Measurements from ENCODE around the gene LOXL1. TPM values are rescaled to one million over a fixed set of nuclear protein-coding genes. Genes with fewer than 3 reads are reported as not detected.

The LOXL1 gene
- polyA plus RNA-seq, 1 experiment, result 114 TPM

- H3K27ac ChIP-seq (ENCODE audit: low read depth, low read length), result no peak overlapping the region
- CTCF ChIA-PET, result no interaction called here
- no peaks in the 10 kb centered on the region for H3K27me3 ChIP-seq (ENCODE audit: control insufficient read depth, insufficient read depth, low read length)
- DNase-seq (ENCODE audit: low read depth, low spot score), result no peak
- TF ChIP-seq, protein P1, sequence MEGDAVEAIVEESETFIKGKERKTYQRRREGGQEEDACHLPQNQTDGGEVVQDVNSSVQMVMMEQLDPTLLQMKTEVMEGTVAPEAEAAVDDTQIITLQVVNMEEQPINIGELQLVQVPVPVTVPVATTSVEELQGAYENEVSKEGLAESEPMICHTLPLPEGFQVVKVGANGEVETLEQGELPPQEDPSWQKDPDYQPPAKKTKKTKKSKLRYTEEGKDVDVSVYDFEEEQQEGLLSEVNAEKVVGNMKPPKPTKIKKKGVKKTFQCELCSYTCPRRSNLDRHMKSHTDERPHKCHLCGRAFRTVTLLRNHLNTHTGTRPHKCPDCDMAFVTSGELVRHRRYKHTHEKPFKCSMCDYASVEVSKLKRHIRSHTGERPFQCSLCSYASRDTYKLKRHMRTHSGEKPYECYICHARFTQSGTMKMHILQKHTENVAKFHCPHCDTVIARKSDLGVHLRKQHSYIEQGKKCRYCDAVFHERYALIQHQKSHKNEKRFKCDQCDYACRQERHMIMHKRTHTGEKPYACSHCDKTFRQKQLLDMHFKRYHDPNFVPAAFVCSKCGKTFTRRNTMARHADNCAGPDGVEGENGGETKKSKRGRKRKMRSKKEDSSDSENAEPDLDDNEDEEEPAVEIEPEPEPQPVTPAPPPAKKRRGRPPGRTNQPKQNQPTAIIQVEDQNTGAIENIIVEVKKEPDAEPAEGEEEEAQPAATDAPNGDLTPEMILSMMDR (IDR thresholded peaks at IDR 0.05; ENCODE audit: low read depth, low read length), result no peak
- no peaks in the 10 kb centered on the region for H3K9me3 ChIP-seq (ENCODE audit: control insufficient read depth, insufficient read depth, low read length)
- no peak overlapping the region for H3K4me3 ChIP-seq (ENCODE audit: low read depth, low read length)
- POLR2A ChIA-PET, result no interaction called here
These were observed 20.6 kb downstream of the LOXL1 start for GRCh38 chr15:73946795-73947370.

DNA sequence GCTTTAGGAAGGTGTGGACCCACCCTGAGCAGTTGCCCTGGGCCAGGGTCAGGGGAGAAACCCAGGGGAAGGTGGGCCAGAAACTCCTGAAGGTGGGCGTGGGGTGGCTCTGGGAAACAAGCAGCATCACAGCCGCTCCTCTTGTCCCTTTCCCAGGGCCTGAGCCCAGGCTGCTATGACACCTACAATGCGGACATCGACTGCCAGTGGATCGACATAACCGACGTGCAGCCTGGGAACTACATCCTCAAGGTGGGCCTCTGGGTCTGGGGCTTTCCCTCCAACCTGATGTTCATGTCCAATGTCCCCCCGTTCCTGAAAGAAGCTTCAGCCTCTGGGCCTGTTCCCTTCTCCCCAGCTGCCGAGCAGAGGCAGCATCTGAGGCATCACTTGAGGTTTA lies 21.4 kb downstream of the LOXL1 start:
- ChIA-PET CTCF (interaction anchor here (1.9 kb wide), 1 partner anchor 12 kb away, joined by 11 read pairs; no protein-coding TSS in a partner anchor), POLR2A (no interaction called here)
- TF ChIP-seq, protein P1 (IDR thresholded peaks at IDR 0.05; ENCODE audit: low read depth, low read length), result no peak
- Histone ChIP-seq H3K4me3 (ENCODE audit: low read depth, low read length) (no peak overlapping the region), H3K27ac (ENCODE audit: low read depth, low read length) (no peak overlapping the region), H3K9me3 (ENCODE audit: control insufficient read depth, insufficient read depth, low read length) (no peaks in the 10 kb centered on the region), H3K27me3 (ENCODE audit: control insufficient read depth, insufficient read depth, low read length) (no peaks in the 10 kb centered on the region)
- DNase-seq (ENCODE audit: low read depth, low spot score), result no peak

DNA sequence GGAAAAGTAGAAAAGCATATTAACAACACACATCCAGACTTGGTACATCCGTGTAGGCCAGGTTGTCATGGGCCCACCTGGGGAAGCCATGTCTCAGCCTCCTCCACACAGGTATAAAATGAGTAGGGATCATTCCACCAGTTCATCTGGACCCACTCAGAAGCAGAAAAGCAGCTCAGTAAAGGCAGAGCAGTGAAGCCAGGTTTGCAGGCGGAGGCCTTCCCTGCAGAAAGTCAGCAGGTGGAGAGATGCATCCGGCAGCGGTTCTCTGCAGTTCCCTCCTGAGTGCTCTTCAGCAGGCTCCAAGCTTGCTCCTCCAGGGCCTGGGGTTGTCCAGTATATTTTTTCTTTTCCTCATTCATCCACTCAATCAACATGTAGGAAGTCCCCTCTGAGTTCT lies 22.1 kb downstream of the LOXL1 start:
- no peaks in the 10 kb centered on the region for H3K9me3 ChIP-seq (ENCODE audit: control insufficient read depth, insufficient read depth, low read length)
- POLR2A ChIA-PET, result interaction anchor here (1.7 kb wide), 1 partner anchor 7 kb away, joined by 6 read pairs; no protein-coding TSS in a partner anchor
- H3K27me3 ChIP-seq (ENCODE audit: control insufficient read depth, insufficient read depth, low read length), result no peaks in the 10 kb centered on the region
- TF ChIP-seq, protein P1 (IDR thresholded peaks at IDR 0.05; ENCODE audit: low read depth, low read length), result no peak
- CTCF ChIA-PET, result interaction anchor here (0.8 to 3.7 kb wide), 5 partner anchors 9 to 74 kb away, joined by 3 to 26 read pairs (median 3); partner anchors contain the start of gene TBC1D21
- H3K4me3 ChIP-seq (ENCODE audit: low read depth, low read length), result no peak overlapping the region
- no peak overlapping the region for H3K27ac ChIP-seq (ENCODE audit: low read depth, low read length)
- DNase-seq (ENCODE audit: low read depth, low spot score), result no peak

DNA sequence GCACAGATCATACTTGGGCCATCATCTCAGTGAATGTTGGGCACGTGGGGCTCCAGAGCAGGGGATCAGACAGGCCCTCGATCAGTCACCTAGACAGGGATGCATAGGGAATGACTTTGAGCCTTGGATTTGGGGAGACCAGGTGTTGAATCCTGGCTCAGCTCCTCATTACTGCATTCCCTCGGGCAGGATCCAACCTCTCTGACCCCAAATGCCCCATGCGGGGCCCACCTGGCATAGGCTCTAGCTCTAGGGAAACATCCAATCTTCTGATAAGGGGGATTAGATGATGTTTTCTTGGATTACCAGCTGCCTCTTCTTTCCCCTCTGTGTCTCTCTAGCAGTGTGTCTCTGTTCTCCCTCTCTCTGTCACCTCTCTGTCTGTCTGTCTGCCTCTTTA lies 22.7 kb downstream of the LOXL1 start:
- CTCF ChIA-PET, result interaction anchor here (0.8 to 3.7 kb wide), 5 partner anchors 8 to 75 kb away, joined by 3 to 26 read pairs (median 3); partner anchors contain the start of gene TBC1D21

GRCh38 chr15:73949496-73949895 lies 23.2 kb downstream of the LOXL1 start:
- DNase-seq (ENCODE audit: low read depth, low spot score), result no peak
- no peaks in the 10 kb centered on the region for H3K9me3 ChIP-seq (ENCODE audit: control insufficient read depth, insufficient read depth, low read length)
- H3K4me3 ChIP-seq (ENCODE audit: low read depth, low read length), result no peak overlapping the region
- TF ChIP-seq, protein P1 (IDR thresholded peaks at IDR 0.05; ENCODE audit: low read depth, low read length), result no peak
- CTCF ChIA-PET, result interaction anchor here (0.6 to 3.7 kb wide), 8 partner anchors 10 to 241 kb away, joined by 3 to 26 read pairs (median 4); partner anchors contain the start of gene TBC1D21
- no peaks in the 10 kb centered on the region for H3K27me3 ChIP-seq (ENCODE audit: control insufficient read depth, insufficient read depth, low read length)
- H3K27ac ChIP-seq (ENCODE audit: low read depth, low read length), result no peak overlapping the region
- POLR2A ChIA-PET, result interaction anchor here (0.6 to 1.7 kb wide), 3 partner anchors 9 to 27 kb away, joined by 3 to 6 read pairs (median 6); no protein-coding TSS in a partner anchor

More for the DNA sequence above, 22.7 kb downstream of the LOXL1 start:
- H3K27me3 ChIP-seq (ENCODE audit: control insufficient read depth, insufficient read depth, low read length), result no peaks in the 10 kb centered on the region
- POLR2A ChIA-PET, result interaction anchor here (1.7 kb wide), 1 partner anchor 8 kb away, joined by 6 read pairs; no protein-coding TSS in a partner anchor
- no peak overlapping the region for H3K4me3 ChIP-seq (ENCODE audit: low read depth, low read length)
- H3K27ac ChIP-seq (ENCODE audit: low read depth, low read length), result no peak overlapping the region
- no peaks in the 10 kb centered on the region for H3K9me3 ChIP-seq (ENCODE audit: control insufficient read depth, insufficient read depth, low read length)
- no peak for DNase-seq (ENCODE audit: low read depth, low spot score)
- TF ChIP-seq, protein P1 (IDR thresholded peaks at IDR 0.05; ENCODE audit: low read depth, low read length), result no peak

Measured in AG04450 (cell line).